GM21723 (cell line): ENCODE results near the gene FHL1.
"Not testable (repeated sequence)": the region's sequence is repeated elsewhere in the genome, so short reads cannot be mapped to it uniquely, and the experiment has no call there.

ENCODE experiments used
- ATAC-seq: cut with Tn5 transposase; IDR thresholded peaks from one replicate; pipeline ENCODE4 v1.9.1; 2021; ENCODE audit warnings: mild to moderate bottlenecking, moderate library complexity; ENCODE audit not compliant: unreplicated experiment

FHL1 gene

GRCh38 chrX:136146614-136147314, 569 bp upstream of the FHL1 start:
- no peak for ATAC-seq

- ATAC-seq: no peak
Measured at GRCh38 chrX:136147976-136148375, 643 bp downstream of the FHL1 start.

GRCh38 chrX:136148391-136148790, 1.1 kb downstream of the FHL1 start:
- no peak for ATAC-seq

- ATAC-seq: no peak
Measured at GRCh38 chrX:136154998-136155397, 7.7 kb downstream of the FHL1 start.

GRCh38 chrX:136156560-136157117, 9.3 kb downstream of the FHL1 start:
- no peak for ATAC-seq

GRCh38 chrX:136157187-136157586, 9.9 kb downstream of the FHL1 start:
- ATAC-seq: no peak

- ATAC-seq: no peak
Measured at GRCh38 chrX:136158685-136159084, 11.4 kb downstream of the FHL1 start.

GRCh38 chrX:136159611-136160025, 12.3 kb downstream of the FHL1 start:
- ATAC-seq: no peak

- ATAC-seq: no peak
Measured at GRCh38 chrX:136162827-136163570, 15.7 kb downstream of the FHL1 start.

- ATAC-seq: no peak
Measured at GRCh38 chrX:136163689-136164088, 16.4 kb downstream of the FHL1 start.

- no peak for ATAC-seq
Measured at GRCh38 chrX:136165406-136165805, 18.1 kb downstream of the FHL1 start.

- no peak for ATAC-seq
Measured at GRCh38 chrX:136166221-136166855, 19.0 kb downstream of the FHL1 start.

GRCh38 chrX:136167989-136168388, 20.7 kb downstream of the FHL1 start:
- not testable (repeated sequence) for ATAC-seq

GRCh38 chrX:136168929-136169735, 21.8 kb downstream of the FHL1 start:
- ATAC-seq: no peak

- ATAC-seq: no peak
Measured at GRCh38 chrX:136170139-136170800, 22.9 kb downstream of the FHL1 start.

- no peak for ATAC-seq
Measured at GRCh38 chrX:136171420-136171819, 24.1 kb downstream of the FHL1 start.

GRCh38 chrX:136176399-136176825, 29.1 kb downstream of the FHL1 start:
- ATAC-seq: no peak

GRCh38 chrX:136179133-136179532, 31.8 kb downstream of the FHL1 start:
- ATAC-seq: no peak

GRCh38 chrX:136182414-136182813, 35.1 kb downstream of the FHL1 start:
- ATAC-seq: no peak

GRCh38 chrX:136183172-136183571, 35.8 kb downstream of the FHL1 start:
- no peak for ATAC-seq
